ENCODE results near the gene TCERG1L. TPM values are rescaled to one million over a fixed set of nuclear protein-coding genes. Genes with fewer than 3 reads are reported as not detected.

TCERG1L gene
- total and polyA plus RNA-seq, 11 donors = 0.11 to 0.25 TPM; not detected in 9

- DNase-seq (no peak), ATAC-seq (no peak)
- Histone ChIP-seq H3K9me3 (no peaks in the 10 kb centered on the region), H3K4me1 (peaks cover 0 to 20% (median 13%) of the 10 kb centered on the region in 12 donors), H3K36me3 (no peaks in the 10 kb centered on the region), H3K4me3 (no peak overlapping the region), H3K27me3 (peaks cover 0 to 26% (median 5%) of the 10 kb centered on the region in 9 donors), H3K27ac (no peak overlapping the region)
- 70 to 84% (median 75%) methylated on average over 8 of the region's 8 CpGs for WGBS, 4 donors
- intact Hi-C loops (cut with DNase I) = no loop called here
- no peak for TF ChIP-seq CTCF (IDR thresholded peaks at IDR 0.05)
- TF ChIP-seq POLR2A (IDR thresholded peaks at IDR 0.05) = no peak
These were observed 182.8 kb downstream of the TCERG1L start for GRCh38 chr10:131128731-131129130.

GRCh38 chr10:131127610-131128009 lies 183.9 kb downstream of the TCERG1L start:
- Histone ChIP-seq H3K4me1 (peaks cover 0 to 18% (median 11%) of the 10 kb centered on the region in 12 donors), H3K27ac (no peak overlapping the region), H3K9me3 (no peaks in the 10 kb centered on the region), H3K36me3 (no peaks in the 10 kb centered on the region), H3K27me3 (peaks cover 0 to 26% (median 5%) of the 10 kb centered on the region in 9 donors), H3K4me3 (no peak overlapping the region)
- DNase-seq (no peak), ATAC-seq (no peak)
- intact Hi-C loops (cut with DNase I) = no loop called here
- TF ChIP-seq POLR2A (IDR thresholded peaks at IDR 0.05) (no peak), CTCF (IDR thresholded peaks at IDR 0.05) (no peak)
- 48 to 63% (median 59%) methylated on average over 7 to 8 of the region's 8 CpGs for WGBS, 4 donors

GRCh38 chr10:131127138-131127589 lies 184.4 kb downstream of the TCERG1L start:
- H3K27ac ChIP-seq = no peak overlapping the region
- TF ChIP-seq CTCF (IDR thresholded peaks at IDR 0.05) (no peak), POLR2A (IDR thresholded peaks at IDR 0.05) (no peak)
- ATAC-seq (no peak), DNase-seq (no peak)
- no peaks in the 10 kb centered on the region for H3K36me3 ChIP-seq
- H3K4me1 ChIP-seq = peaks cover 0 to 15% (median 9%) of the 10 kb centered on the region in 12 donors
- H3K27me3 ChIP-seq = peaks cover 0 to 26% (median 5%) of the 10 kb centered on the region in 9 donors
- 65 to 72% (median 69%) methylated on average over 3 to 9 of the region's 9 CpGs for WGBS, 4 donors
- no peak overlapping the region for H3K4me3 ChIP-seq
- intact Hi-C loops (cut with DNase I) = no loop called here
- H3K9me3 ChIP-seq = no peaks in the 10 kb centered on the region

GRCh38 chr10:131126321-131127137 lies 185.0 kb downstream of the TCERG1L start:
- 68 to 79% (median 75%) methylated on average over 9 to 14 of the region's 14 CpGs for WGBS, 4 donors
- intact Hi-C loops (cut with DNase I) = no loop called here

More at GRCh38 chr10:131126321-131127137, 185.0 kb downstream of the TCERG1L start:
- peaks cover 0 to 9% (median 5%) of the 10 kb centered on the region in 12 donors for H3K4me1 ChIP-seq
- no peak for DNase-seq
- H3K36me3 ChIP-seq = no peaks in the 10 kb centered on the region
- TF ChIP-seq POLR2A (IDR thresholded peaks at IDR 0.05) = no peak
- TF ChIP-seq CTCF (IDR thresholded peaks at IDR 0.05) = no peak
- no peak for ATAC-seq
- H3K27me3 ChIP-seq = peaks cover 0 to 26% (median 5%) of the 10 kb centered on the region in 9 donors
- H3K9me3 ChIP-seq = no peaks in the 10 kb centered on the region
- no peak overlapping the region for H3K4me3 ChIP-seq
- H3K27ac ChIP-seq = no peak overlapping the region
